IPS-15b (cell line): ENCODE measurements around the gene SLC28A2.
"Not testable (repeated sequence)": the region's sequence is repeated elsewhere in the genome, so short reads cannot be mapped to it uniquely, and the experiment has no call there.

Experiments
- H3K27me3 ChIP-seq: one replicate; pipeline ENCODE4 v1.6.1; 2013; ENCODE audit warnings: low read length; ENCODE audit not compliant: control insufficient read depth, insufficient read depth
- H3K36me3 ChIP-seq: one replicate; pipeline ENCODE4 v1.6.1; 2013; ENCODE audit warnings: low read length; ENCODE audit not compliant: control insufficient read depth, insufficient read depth
- H3K4me1 ChIP-seq: one replicate; pipeline ENCODE4 v1.6.1; 2013; ENCODE audit warnings: mild to moderate bottlenecking, low read length; ENCODE audit not compliant: control insufficient read depth, insufficient read depth
- H3K4me3 ChIP-seq: one replicate; pipeline ENCODE4 v1.5.1; 2013; ENCODE audit warnings: low read depth, low read length
- H3K9ac ChIP-seq: one replicate; pipeline ENCODE4 v1.6.1; 2013; ENCODE audit warnings: low read depth, mild to moderate bottlenecking, low read length
- H3K9me3 ChIP-seq: one replicate; pipeline ENCODE4 v1.6.1; 2013; ENCODE audit warnings: mild to moderate bottlenecking, low read length; ENCODE audit not compliant: control insufficient read depth, insufficient read depth

The SLC28A2 gene

DNA sequence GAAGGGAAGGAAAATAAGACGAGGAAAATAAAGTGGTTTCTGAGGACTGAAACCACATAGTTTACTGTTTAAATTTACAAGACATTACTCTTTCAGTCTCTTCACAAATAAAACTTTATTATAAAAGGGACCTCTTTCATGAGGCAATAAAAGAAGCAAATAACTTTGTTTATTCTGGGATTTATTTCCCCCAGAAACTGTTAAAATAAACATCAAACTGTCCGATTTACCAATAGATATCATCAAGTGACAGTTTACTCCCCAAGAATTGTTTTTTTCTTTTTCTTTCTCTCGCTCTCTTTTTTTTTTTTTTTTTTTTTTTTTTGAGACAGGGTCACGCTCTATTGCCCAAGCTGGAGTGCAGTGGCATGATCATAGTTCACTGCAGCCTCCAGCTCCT, 54.1 kb downstream of the SLC28A2 start:
- Histone ChIP-seq H3K4me1 (no peaks in the 10 kb centered on the region), H3K36me3 (no peaks in the 10 kb centered on the region), H3K4me3 (no peak overlapping the region), H3K9me3 (no peaks in the 10 kb centered on the region), H3K9ac (no peak overlapping the region), H3K27me3 (peaks cover 2% of the 10 kb centered on the region)

DNA sequence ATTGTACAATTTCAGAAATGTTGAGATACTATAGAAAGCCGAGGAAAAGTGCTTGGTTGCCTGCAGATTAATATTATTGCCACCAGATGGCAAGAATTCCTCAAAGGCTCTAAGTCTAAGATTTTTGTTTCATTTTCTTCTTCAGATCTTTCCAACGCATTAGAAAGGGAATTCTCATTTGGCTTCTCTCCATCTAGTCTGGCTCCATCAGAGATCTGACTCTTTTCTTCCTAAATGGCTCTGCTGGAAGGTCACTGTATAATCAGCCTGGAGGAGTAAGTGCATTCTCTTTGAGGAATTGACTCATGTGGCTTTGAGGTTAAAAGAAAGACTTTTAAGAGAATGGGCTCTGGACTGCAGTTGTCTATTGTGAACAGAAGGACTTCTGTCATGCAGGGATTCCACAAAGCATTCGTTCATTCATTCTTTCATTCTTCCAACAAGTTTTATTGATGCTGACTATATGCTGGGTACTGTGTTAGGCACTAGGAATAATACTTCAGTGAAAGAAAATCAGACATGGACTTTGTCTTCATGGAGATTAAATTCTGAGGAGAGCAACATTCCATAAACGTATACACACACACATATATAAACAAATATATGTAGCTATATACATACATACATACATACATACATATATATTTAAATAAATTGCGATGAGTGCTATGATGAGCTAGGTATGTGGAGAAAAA, 55.3 kb downstream of the SLC28A2 start:
- H3K9me3 ChIP-seq = no peaks in the 10 kb centered on the region
- H3K36me3 ChIP-seq = no peaks in the 10 kb centered on the region
- H3K4me3 ChIP-seq = no peak overlapping the region
- no peaks in the 10 kb centered on the region for H3K4me1 ChIP-seq
- peaks cover 2% of the 10 kb centered on the region for H3K27me3 ChIP-seq
- H3K9ac ChIP-seq = no peak overlapping the region

DNA sequence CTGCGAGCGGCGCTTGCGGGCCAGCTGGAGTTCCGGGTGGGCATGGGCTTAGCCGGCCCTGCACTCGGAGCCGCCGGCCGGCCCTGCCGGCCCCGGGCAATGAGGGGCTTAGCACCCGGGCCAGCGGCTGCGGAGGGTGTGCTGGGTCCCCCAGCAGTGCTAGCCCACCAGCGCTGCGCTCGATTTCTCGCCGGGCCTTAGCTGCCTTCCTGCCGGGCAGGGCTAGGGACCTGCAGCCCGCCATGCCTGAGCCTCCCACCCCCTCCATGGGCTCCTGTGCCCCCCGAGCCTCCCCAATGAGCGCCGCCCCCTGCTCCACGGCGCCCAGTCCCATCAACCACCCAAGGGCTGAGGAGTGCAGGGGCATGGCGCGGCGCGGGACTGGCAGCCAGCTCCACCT, 62.1 kb downstream of the SLC28A2 start:
- H3K9me3 ChIP-seq, H3K27me3 ChIP-seq, H3K4me3 ChIP-seq, H3K36me3 ChIP-seq, H3K4me1 ChIP-seq, H3K9ac ChIP-seq: not testable (repeated sequence)

DNA sequence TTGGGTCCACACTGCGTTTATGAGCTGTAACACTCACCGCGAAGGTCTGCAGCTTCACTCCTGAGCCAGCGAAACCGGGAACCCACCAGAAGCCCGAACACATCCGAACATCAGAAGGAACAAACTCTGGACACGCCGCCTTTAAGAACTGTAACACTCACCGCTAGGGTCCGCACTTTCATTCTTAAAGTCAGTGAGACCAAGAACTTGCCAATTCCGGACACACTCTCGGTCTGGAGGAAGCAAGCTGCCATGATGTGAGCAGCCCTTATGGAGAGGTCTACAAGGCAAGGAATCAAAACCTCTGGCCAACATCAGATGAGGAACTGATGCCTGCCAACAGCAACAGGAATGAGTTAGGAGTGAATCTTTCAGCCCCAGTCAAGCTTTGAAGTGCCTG, 62.9 kb downstream of the SLC28A2 start:
- no peaks in the 10 kb centered on the region for H3K4me1 ChIP-seq
- no peaks in the 10 kb centered on the region for H3K9me3 ChIP-seq

DNA sequence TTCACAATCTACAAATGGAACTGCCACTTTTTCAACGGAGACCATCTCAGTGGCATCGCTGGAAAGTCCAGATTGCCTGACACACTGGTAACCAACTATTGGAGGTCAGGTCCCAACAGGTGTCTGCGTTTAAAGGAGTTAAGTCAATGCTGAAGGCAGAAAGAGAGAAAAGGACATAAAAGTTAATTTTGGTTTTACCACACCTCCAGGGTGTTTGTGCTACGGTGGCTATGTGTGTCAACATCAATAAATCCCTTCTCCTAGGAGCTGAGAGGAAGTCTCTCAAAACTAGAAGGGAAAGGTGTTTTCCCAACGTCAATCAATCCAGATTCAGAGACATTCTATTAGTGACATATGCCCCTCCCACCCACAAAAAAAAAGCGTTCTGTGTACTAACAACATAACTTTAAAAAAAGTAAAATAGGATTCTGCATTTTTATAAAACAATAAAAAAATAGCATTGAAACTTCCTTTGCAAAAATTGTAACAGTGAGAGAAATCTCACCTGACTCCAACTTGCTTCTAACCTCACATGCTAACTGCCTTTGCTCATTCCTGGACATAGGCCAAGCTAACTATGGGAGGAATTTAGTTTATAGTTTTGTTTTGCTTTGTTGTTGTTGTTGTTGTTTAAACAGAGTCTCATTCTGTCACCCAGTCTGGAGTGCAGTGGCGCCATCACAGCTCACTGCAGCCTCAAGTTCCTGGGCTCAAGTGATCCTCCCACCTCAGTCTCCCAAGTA, 67.6 kb downstream of the SLC28A2 start:
- no peaks in the 10 kb centered on the region for H3K9me3 ChIP-seq
- H3K4me3 ChIP-seq = no peak overlapping the region
- no peaks in the 10 kb centered on the region for H3K4me1 ChIP-seq
- no peaks in the 10 kb centered on the region for H3K36me3 ChIP-seq
- no peaks in the 10 kb centered on the region for H3K27me3 ChIP-seq
- H3K9ac ChIP-seq = no peak overlapping the region

More for the DNA sequence above, 62.9 kb downstream of the SLC28A2 start:
- H3K27me3 ChIP-seq = no peaks in the 10 kb centered on the region
- H3K9ac ChIP-seq = no peak overlapping the region
- H3K36me3 ChIP-seq = no peaks in the 10 kb centered on the region
- no peak overlapping the region for H3K4me3 ChIP-seq

DNA sequence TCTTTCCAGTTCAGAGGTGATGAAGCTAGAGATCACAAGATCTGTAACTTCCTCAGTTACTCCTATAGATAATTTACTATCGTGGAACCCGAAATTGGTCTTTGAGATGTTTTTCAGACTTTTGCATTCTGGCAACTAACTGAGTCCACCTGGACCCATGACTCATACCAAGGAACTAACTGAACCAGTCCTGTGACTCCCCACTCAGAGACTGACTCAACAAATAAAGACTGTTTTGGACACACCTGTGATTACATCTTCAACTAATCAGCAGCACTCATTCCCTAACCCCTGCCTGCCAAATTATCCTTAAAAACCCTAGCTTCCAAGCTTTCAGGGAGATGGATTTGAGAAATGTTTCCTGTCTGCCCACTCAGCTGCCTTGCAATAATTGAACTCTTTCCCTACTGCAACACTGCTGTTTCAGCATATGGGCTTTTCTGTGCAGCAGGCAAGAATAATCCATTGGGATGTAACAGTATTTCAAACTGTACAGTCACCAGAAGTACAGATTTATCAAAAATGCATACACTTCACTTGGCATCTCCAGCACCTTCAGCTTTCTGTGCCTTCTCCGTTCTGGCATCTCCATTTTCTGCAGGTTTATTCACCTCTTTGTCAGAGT, 68.7 kb downstream of the SLC28A2 start:
- H3K9me3 ChIP-seq = no peaks in the 10 kb centered on the region
- no peaks in the 10 kb centered on the region for H3K36me3 ChIP-seq
- no peak overlapping the region for H3K4me3 ChIP-seq
- no peak overlapping the region for H3K9ac ChIP-seq
- no peaks in the 10 kb centered on the region for H3K4me1 ChIP-seq
- H3K27me3 ChIP-seq = no peaks in the 10 kb centered on the region

DNA sequence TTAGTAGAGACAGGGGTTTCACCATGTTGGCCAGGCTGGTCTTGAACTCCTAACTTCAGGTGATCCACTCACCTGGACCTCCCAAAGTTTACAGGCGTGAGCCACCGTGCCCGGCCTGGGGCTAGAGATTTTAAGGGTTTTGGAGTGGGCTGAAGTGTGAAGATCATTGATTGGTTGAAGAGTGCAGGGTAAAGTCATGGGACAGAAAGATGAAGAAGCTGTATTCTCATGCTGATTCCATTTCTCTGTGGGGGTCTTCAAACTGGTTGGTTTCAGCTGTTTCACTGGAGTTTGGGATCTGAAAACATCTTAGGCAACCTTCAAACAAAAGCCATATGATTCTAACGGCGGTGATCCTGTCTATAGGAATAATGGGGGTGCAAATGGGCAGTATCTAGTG, 74.2 kb downstream of the SLC28A2 start:
- H3K9me3 ChIP-seq = no peaks in the 10 kb centered on the region
- H3K4me3 ChIP-seq = no peak overlapping the region
- H3K36me3 ChIP-seq = no peaks in the 10 kb centered on the region
- no peaks in the 10 kb centered on the region for H3K27me3 ChIP-seq
- H3K4me1 ChIP-seq = peaks cover 3% of the 10 kb centered on the region
- H3K9ac ChIP-seq = no peak overlapping the region

DNA sequence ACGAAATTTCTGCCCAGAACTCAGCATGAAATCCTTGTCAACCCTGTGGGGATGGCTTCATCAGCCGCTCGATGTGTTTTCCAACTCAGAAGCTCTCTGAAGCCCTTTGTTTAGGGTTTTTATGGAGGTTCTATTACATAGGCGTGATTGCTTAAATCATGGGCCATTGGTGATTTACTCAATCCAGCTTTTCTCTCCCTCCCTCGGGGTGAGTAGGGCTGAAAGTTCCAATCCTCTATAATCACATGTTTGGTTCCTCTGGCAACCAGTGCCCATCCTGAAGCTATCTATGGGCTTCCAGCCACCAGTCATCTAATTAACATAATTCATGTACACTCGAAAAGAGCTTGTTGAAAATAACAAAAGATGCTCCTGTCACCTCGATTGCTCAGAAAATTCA, 74.7 kb downstream of the SLC28A2 start:
- Histone ChIP-seq H3K36me3 (no peaks in the 10 kb centered on the region), H3K27me3 (no peaks in the 10 kb centered on the region), H3K4me3 (no peak overlapping the region), H3K9ac (no peak overlapping the region), H3K4me1 (peaks cover 3% of the 10 kb centered on the region), H3K9me3 (no peaks in the 10 kb centered on the region)
